ENCODE results near the gene PPP1R9B. TPM values are rescaled to one million over a fixed set of nuclear protein-coding genes. Genes with fewer than 3 reads are reported as not detected.

Gene PPP1R9B
- total RNA-seq, 1 experiment from 2014 or later = 112 TPM

DNA sequence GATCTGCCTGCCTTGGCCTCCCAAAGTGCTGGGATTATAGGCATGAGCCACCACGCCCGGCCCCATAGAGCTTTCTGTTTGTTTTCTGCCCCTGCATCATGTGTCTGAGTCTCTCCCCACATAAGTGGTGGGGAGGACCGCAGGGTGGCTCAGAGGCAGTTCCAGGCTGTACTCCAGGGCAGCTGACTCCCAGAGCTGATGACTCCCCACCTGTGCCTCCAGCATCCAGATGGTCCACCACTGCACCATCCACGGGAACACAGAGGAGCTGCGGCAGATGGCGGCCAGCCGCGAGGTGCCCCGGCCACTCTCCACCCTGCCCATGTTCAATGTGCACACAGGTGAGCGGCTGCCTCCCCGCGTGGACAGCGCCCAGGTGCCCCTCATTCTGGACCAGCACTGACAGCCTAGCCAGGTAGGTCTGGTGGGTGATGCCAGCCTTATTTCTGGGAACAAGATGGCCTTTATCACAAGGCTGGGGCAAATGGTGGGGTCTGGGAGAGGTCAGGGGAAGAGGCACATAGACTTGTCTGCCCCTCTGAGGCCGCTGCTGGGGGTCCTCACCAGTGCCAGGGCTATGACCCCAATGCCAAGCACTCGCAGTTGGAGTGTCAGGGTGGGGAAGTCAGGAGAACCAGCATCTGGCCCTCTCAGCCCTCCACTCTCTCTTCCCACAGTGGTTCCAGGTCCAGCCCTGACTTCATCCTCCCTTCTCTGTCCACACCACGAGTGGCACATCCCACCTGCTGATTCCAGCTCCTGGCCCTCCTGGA is 24.7 kb upstream of the PPP1R9B start (continued):
- TF ChIP-seq CTCF (IDR thresholded peaks at IDR 0.05 in 2 of 3, conservative IDR thresholded peaks at IDR 0.05 in 1 of 3; ENCODE audit: borderline replicate concordance in 1 of 3, insufficient read depth in 1 of 3, low read depth in 2 of 3, low read length in 2 of 3) = no peak
- TF ChIP-seq EGR1 (IDR thresholded peaks at IDR 0.05; ENCODE audit: low read depth) = no peak
- TF ChIP-seq RAD21 (IDR thresholded peaks at IDR 0.05; ENCODE audit: low read depth) = no peak
- no peak for TF ChIP-seq SRF (IDR thresholded peaks at IDR 0.05; ENCODE audit: low read depth)
- no peak for TF ChIP-seq SP1 (IDR thresholded peaks at IDR 0.05; ENCODE audit: low read depth)
- no peak for TF ChIP-seq EZH2phosphoT487 (IDR thresholded peaks at IDR 0.05; ENCODE audit: borderline replicate concordance)
- no peak for TF ChIP-seq CBX3 (IDR thresholded peaks at IDR 0.05; ENCODE audit: low read depth)
- TF ChIP-seq TCF7L2 (IDR thresholded peaks at IDR 0.05; ENCODE audit: borderline replicate concordance, extremely low read depth, insufficient read depth, insufficient read length) = no peak
- TF ChIP-seq SIN3A (IDR thresholded peaks at IDR 0.05; ENCODE audit: low read depth) = no peak
- no peak for TF ChIP-seq YY1 (IDR thresholded peaks at IDR 0.05; ENCODE audit: extremely low read depth, insufficient replicate concordance, low read depth, low read length)
- no peak for TF ChIP-seq POLR2A (IDR thresholded peaks at IDR 0.05; ENCODE audit: borderline replicate concordance, extremely low read depth, insufficient read depth, insufficient read length)
- no peak for TF ChIP-seq EZH2 (IDR thresholded peaks at IDR 0.05)

DNA sequence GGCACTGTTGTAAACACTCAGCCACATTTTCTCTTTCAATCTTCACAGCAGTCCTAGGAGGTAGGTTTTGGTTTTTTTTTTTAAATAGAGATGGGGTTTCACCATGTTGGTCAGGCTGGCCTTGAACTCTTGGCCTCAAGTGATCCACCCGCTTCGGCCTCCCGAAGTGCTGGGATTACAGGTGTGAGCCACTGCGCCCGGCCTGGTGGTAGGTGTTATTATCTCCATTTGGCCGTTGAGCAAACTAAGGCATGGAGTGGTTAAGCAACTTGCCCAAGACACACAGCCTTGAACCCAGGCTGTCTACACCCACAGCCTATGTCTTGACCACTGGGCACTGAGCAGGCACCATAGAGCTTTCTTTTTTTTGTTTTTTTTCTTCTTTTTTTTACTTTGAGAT is 24.0 kb upstream of the PPP1R9B start:
- no peaks in the 10 kb centered on the region for H3K36me3 ChIP-seq (ENCODE audit: control insufficient read depth in 1 of 2, insufficient read depth in 2 of 2, low read length in 2 of 2)
- no peaks in the 10 kb centered on the region for H3K27me3 ChIP-seq (ENCODE audit: insufficient read depth, low read length)
- no TSS peak for BruUV-seq (replicated peaks)
- DNase-seq (ENCODE audit: low read depth, low spot score) (no peak), ATAC-seq (no peak)
- no peaks in the 10 kb centered on the region for H3K9me3 ChIP-seq (ENCODE audit: control insufficient read depth in 1 of 2, insufficient read depth in 1 of 2, low read depth in 1 of 2, low read length in 2 of 2)
- no peak overlapping the region for H2AFZ ChIP-seq (ENCODE audit: low read depth, low read length, poor library complexity, severe bottlenecking)
- no peaks in the 10 kb centered on the region for H4K20me1 ChIP-seq (ENCODE audit: insufficient read depth)
- H3K4me3 ChIP-seq (replicated peaks in 1 of 2; ENCODE audit: low read depth in 1 of 2, low read length in 2 of 2) = no peak overlapping the region
- H3K9ac ChIP-seq (ENCODE audit: low read length) = no peak overlapping the region
- peaks cover 41 to 74% of the 10 kb centered on the region in 2 experiments for H3K4me1 ChIP-seq (ENCODE audit: control insufficient read depth in 1 of 2, insufficient read depth in 2 of 2, low read length in 2 of 2)
- no peaks in the 10 kb centered on the region for H3K9me2 ChIP-seq (ENCODE audit: insufficient read depth)
- intact Hi-C loops (cut with micrococcal nuclease) = no loop called here
- H3K79me2 ChIP-seq (ENCODE audit: insufficient read depth, low read length) = no peaks in the 10 kb centered on the region
- no peak overlapping the region for H3K27ac ChIP-seq (ENCODE audit: low read depth, low read length)
- POLR2A ChIA-PET = no interaction called here
- RAD21 ChIA-PET (ENCODE audit: low non-redundant PET in 1 of 2, low total read pairs in 2 of 2, uncharacterized antibody in 2 of 2, unreplicated experiment in 2 of 2) = no interaction called here
- no peak overlapping the region for H3K4me2 ChIP-seq (ENCODE audit: low read length)
- CTCF ChIA-PET = interaction anchor here (0.8 to 1.7 kb wide), 3 partner anchors 11 to 25 kb away, joined by 3 to 8 read pairs (median 6); no protein-coding TSS in a partner anchor
- TF ChIP-seq ZFX (IDR thresholded peaks at IDR 0.05) = no peak
- no peak for TF ChIP-seq TCF7L2 (IDR thresholded peaks at IDR 0.05; ENCODE audit: borderline replicate concordance, extremely low read depth, insufficient read depth, insufficient read length)
- no peak for TF ChIP-seq MAX (IDR thresholded peaks at IDR 0.05)
- TF ChIP-seq, protein P1, sequence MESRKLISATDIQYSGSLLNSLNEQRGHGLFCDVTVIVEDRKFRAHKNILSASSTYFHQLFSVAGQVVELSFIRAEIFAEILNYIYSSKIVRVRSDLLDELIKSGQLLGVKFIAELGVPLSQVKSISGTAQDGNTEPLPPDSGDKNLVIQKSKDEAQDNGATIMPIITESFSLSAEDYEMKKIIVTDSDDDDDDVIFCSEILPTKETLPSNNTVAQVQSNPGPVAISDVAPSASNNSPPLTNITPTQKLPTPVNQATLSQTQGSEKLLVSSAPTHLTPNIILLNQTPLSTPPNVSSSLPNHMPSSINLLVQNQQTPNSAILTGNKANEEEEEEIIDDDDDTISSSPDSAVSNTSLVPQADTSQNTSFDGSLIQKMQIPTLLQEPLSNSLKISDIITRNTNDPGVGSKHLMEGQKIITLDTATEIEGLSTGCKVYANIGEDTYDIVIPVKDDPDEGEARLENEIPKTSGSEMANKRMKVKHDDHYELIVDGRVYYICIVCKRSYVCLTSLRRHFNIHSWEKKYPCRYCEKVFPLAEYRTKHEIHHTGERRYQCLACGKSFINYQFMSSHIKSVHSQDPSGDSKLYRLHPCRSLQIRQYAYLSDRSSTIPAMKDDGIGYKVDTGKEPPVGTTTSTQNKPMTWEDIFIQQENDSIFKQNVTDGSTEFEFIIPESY (IDR thresholded peaks at IDR 0.05; ENCODE audit: extremely low read depth, insufficient replicate concordance, low read length) = no peak
- TF ChIP-seq, protein P2, sequence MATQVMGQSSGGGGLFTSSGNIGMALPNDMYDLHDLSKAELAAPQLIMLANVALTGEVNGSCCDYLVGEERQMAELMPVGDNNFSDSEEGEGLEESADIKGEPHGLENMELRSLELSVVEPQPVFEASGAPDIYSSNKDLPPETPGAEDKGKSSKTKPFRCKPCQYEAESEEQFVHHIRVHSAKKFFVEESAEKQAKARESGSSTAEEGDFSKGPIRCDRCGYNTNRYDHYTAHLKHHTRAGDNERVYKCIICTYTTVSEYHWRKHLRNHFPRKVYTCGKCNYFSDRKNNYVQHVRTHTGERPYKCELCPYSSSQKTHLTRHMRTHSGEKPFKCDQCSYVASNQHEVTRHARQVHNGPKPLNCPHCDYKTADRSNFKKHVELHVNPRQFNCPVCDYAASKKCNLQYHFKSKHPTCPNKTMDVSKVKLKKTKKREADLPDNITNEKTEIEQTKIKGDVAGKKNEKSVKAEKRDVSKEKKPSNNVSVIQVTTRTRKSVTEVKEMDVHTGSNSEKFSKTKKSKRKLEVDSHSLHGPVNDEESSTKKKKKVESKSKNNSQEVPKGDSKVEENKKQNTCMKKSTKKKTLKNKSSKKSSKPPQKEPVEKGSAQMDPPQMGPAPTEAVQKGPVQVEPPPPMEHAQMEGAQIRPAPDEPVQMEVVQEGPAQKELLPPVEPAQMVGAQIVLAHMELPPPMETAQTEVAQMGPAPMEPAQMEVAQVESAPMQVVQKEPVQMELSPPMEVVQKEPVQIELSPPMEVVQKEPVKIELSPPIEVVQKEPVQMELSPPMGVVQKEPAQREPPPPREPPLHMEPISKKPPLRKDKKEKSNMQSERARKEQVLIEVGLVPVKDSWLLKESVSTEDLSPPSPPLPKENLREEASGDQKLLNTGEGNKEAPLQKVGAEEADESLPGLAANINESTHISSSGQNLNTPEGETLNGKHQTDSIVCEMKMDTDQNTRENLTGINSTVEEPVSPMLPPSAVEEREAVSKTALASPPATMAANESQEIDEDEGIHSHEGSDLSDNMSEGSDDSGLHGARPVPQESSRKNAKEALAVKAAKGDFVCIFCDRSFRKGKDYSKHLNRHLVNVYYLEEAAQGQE (IDR thresholded peaks at IDR 0.05; ENCODE audit: low read depth) = no peak

All from HCT116 (cell line).